HG03103 (cell line): Measurements from ENCODE around the gene AWAT2.

Experiments used
- ATAC-seq: cut with Tn5 transposase; IDR thresholded peaks from one replicate; pipeline ENCODE4 v1.9.1; 2021; ENCODE audit warnings: low read depth; ENCODE audit not compliant: unreplicated experiment

Gene AWAT2

GRCh38 chrX:70049925-70050324 lies at the start of gene AWAT2:
TSS of gene AWAT2 (minus strand) at chrX:70049938. CDS start at chrX:70049932, 6 bp downstream.
- no peak for ATAC-seq

GRCh38 chrX:70096052-70096451 lies 46.3 kb upstream of the AWAT2 start:
- ATAC-seq = no peak

- no peak for ATAC-seq
Observed at GRCh38 chrX:70092247-70092646, 42.5 kb upstream of the AWAT2 start.

GRCh38 chrX:70089604-70090297 lies 40.0 kb upstream of the AWAT2 start:
- ATAC-seq = no peak

GRCh38 chrX:70088751-70089150 lies 39.0 kb upstream of the AWAT2 start:
- no peak for ATAC-seq

GRCh38 chrX:70087857-70088630 lies 38.3 kb upstream of the AWAT2 start:
- no peak for ATAC-seq

- no peak for ATAC-seq
Observed at GRCh38 chrX:70084592-70085240, 35.0 kb upstream of the AWAT2 start.

GRCh38 chrX:70082723-70083122 lies 33.0 kb upstream of the AWAT2 start:
- no peak for ATAC-seq

- no peak for ATAC-seq
Observed at GRCh38 chrX:70079870-70080269, 30.1 kb upstream of the AWAT2 start.

GRCh38 chrX:70079297-70079696 lies 29.6 kb upstream of the AWAT2 start:
- no peak for ATAC-seq

GRCh38 chrX:70066646-70067045 lies 16.9 kb upstream of the AWAT2 start:
- no peak for ATAC-seq

- ATAC-seq = no peak
Observed at GRCh38 chrX:70062961-70063550, 13.3 kb upstream of the AWAT2 start.

GRCh38 chrX:70062076-70062475 lies 12.3 kb upstream of the AWAT2 start, which contains the start of gene OTUD6A:
TSS of gene OTUD6A (plus strand) at chrX:70062457. CDS start at chrX:70062525, 68 bp downstream.
- no peak for ATAC-seq

- no peak for ATAC-seq
Observed at GRCh38 chrX:70054391-70054790, 4.7 kb upstream of the AWAT2 start.

GRCh38 chrX:70052895-70053615 lies 3.3 kb upstream of the AWAT2 start:
- no peak for ATAC-seq

GRCh38 chrX:70049406-70049805 lies 332 bp downstream of the AWAT2 start:
- no peak for ATAC-seq

GRCh38 chrX:70046978-70047377 lies 2.8 kb downstream of the AWAT2 start:
- ATAC-seq = no peak

GRCh38 chrX:70044541-70045245 lies 5.0 kb downstream of the AWAT2 start:
- ATAC-seq = no peak

- ATAC-seq = no peak
Observed at GRCh38 chrX:70043685-70044084, 6.1 kb downstream of the AWAT2 start.
